WTC11 (cell line): ENCODE data around the gene ZXDB. TPM values are rescaled to one million over a fixed set of nuclear protein-coding genes. Genes with fewer than 3 reads are reported as not detected.

Experiments
- ATAC-seq: fragments of 200-7000 bp; cut with Tn5 transposase; 2 replicates; pipeline ENCODE4 v1.10.0; 2021; ENCODE audit warnings: mild to moderate bottlenecking, moderate library complexity
- CTCF ChIA-PET: fragments of 300-600 bp; sonication (Branson Sonifier 250); formaldehyde crosslinking; loops from one replicate; lab custom pipeline; 2021; ENCODE audit warnings: antibody characterized with exemption; lab: Charles Lee
- POLR2A ChIA-PET: fragments of 350-600 bp; sonication (Branson Sonifier 250); formaldehyde crosslinking; loops from one replicate; lab custom pipeline; 2021; ENCODE audit warnings: antibody characterized with exemption; lab: Charles Lee
- DNase-seq: peaks from one replicate; pipeline ENCODE4 v3.0.0; 2021; ENCODE audit warnings: low spot score
- H3K27ac Mint-ChIP-seq: 2 replicates; pipeline ENCODE4 v1.8.0; 2021; ENCODE audit warnings: mixed read lengths
- H3K27me3 Mint-ChIP-seq: 2 replicates; pipeline ENCODE4 v1.8.0; 2021; ENCODE audit warnings: low read depth, mild to moderate bottlenecking, moderate library complexity, mixed read lengths
- H3K36me3 Mint-ChIP-seq: 2 replicates; pipeline ENCODE4 v1.8.0; 2021; ENCODE audit warnings: mixed read lengths
- H3K4me1 Mint-ChIP-seq: 2 replicates; pipeline ENCODE4 v1.8.0; 2022; ENCODE audit warnings: mixed read lengths
- H3K4me3 Mint-ChIP-seq: 2 replicates; pipeline ENCODE4 v1.8.0; 2021; ENCODE audit warnings: mild to moderate bottlenecking, moderate library complexity, mixed read lengths
- H3K9me3 Mint-ChIP-seq: 2 replicates; pipeline ENCODE4 v1.8.0; 2021; ENCODE audit warnings: mixed read lengths
- ARID4B ChIP-seq: sonication (generic); formaldehyde crosslinking; IDR thresholded peaks from 2 replicates; pipeline ENCODE4 v1.8.0; 2023; ENCODE audit warnings: missing genetic modification reagents, mild to moderate bottlenecking, borderline replicate concordance
- GABPB1 ChIP-seq: sonication (generic); formaldehyde crosslinking; IDR thresholded peaks from 2 replicates; pipeline ENCODE4 v1.8.1; 2023; ENCODE audit warnings: mild to moderate bottlenecking, missing genetic modification reagents
- HMGA2 ChIP-seq: fragments of 250-450 bp; sonication (Bioruptor Pico); IDR thresholded peaks from 2 replicates; pipeline ENCODE4 v1.4.0; 2021; ENCODE audit warnings: mild to moderate bottlenecking, moderate library complexity
- IRF1 ChIP-seq: sonication (generic); formaldehyde crosslinking; IDR thresholded peaks from 2 replicates; pipeline ENCODE4 v1.8.0; 2023; ENCODE audit warnings: missing genetic modification reagents
- IRF2 ChIP-seq: sonication (generic); formaldehyde crosslinking; IDR thresholded peaks from 2 replicates; pipeline ENCODE4 v1.8.0; 2022; ENCODE audit warnings: low read depth, missing genetic modification reagents, borderline replicate concordance
- JAZF1 ChIP-seq: fragments of 250-450 bp; sonication (Bioruptor Pico); IDR thresholded peaks from 2 replicates; pipeline ENCODE4 v1.9.0; 2021; ENCODE audit warnings: moderate library complexity, mild to moderate bottlenecking, inconsistent platforms
- JUN ChIP-seq: sonication (generic); formaldehyde crosslinking; IDR thresholded peaks from 2 replicates; pipeline ENCODE4 v1.8.0; 2023; ENCODE audit warnings: mild to moderate bottlenecking, missing genetic modification reagents
- KAT7 ChIP-seq: sonication (generic); formaldehyde crosslinking; IDR thresholded peaks from 2 replicates; pipeline ENCODE4 v1.8.1; 2023; ENCODE audit warnings: missing genetic modification reagents, mild to moderate bottlenecking, borderline replicate concordance
- OVOL2 ChIP-seq: fragments of 250-450 bp; sonication (Bioruptor Pico); IDR thresholded peaks from 2 replicates; pipeline ENCODE4 v1.9.0; 2021; ENCODE audit warnings: mild to moderate bottlenecking, borderline replicate concordance
- SMAD4 ChIP-seq: sonication (generic); formaldehyde crosslinking; IDR thresholded peaks from 2 replicates; pipeline ENCODE4 v1.8.0; 2022; ENCODE audit warnings: mild to moderate bottlenecking, missing genetic modification reagents
- SOX15 ChIP-seq: fragments of 250-450 bp; sonication (Bioruptor Pico); IDR thresholded peaks from 2 replicates; pipeline ENCODE4 v1.9.0; 2021; ENCODE audit warnings: mild to moderate bottlenecking
- ZNF219 ChIP-seq: sonication (generic); formaldehyde crosslinking; IDR thresholded peaks from 2 replicates; pipeline ENCODE4 v1.8.0; 2023; ENCODE audit warnings: missing genetic modification reagents, mild to moderate bottlenecking, borderline replicate concordance
- ZNF263 ChIP-seq: sonication (generic); formaldehyde crosslinking; IDR thresholded peaks from 2 replicates; pipeline ENCODE4 v1.8.1; 2022; ENCODE audit warnings: low read depth, mild to moderate bottlenecking, moderate library complexity, missing genetic modification reagents
- ZNF281 ChIP-seq: sonication (generic); formaldehyde crosslinking; IDR thresholded peaks from 2 replicates; pipeline ENCODE4 v1.8.0; 2023; ENCODE audit warnings: mild to moderate bottlenecking, missing genetic modification reagents
- ZNF396 ChIP-seq: fragments of 250-450 bp; sonication (Bioruptor Pico); IDR thresholded peaks from 2 replicates; pipeline ENCODE4 v1.8.0; 2021; ENCODE audit warnings: mild to moderate bottlenecking, moderate library complexity, borderline replicate concordance
- ZNF512 ChIP-seq: sonication (generic); formaldehyde crosslinking; IDR thresholded peaks from 2 replicates; pipeline ENCODE4 v1.8.1; 2022; ENCODE audit warnings: missing genetic modification reagents, borderline replicate concordance
- ZNF671 ChIP-seq: fragments of 250-450 bp; sonication (Bioruptor Pico); IDR thresholded peaks from 2 replicates; pipeline ENCODE4 v1.8.0; 2021; ENCODE audit warnings: mild to moderate bottlenecking
- ZSCAN18 ChIP-seq: fragments of 250-450 bp; sonication (Bioruptor Pico); IDR thresholded peaks from 2 replicates; pipeline ENCODE4 v2.1.2; 2022; ENCODE audit warnings: mild to moderate bottlenecking, moderate library complexity
- total RNA-seq: library from RNA; stranded (reverse); gene quantifications from 3 replicates; pipeline ENCODE4 v1.2.3, GENCODE V29; 2021

ZXDB gene
- total RNA-seq, 1 experiment from 2014 or later, result 7.8 TPM

- Mint-ChIP-seq H3K4me1 (peaks cover 9% of the 10 kb centered on the region), H3K9me3 (no peaks in the 10 kb centered on the region), H3K27me3 (no peaks in the 10 kb centered on the region), H3K4me3 (no peak overlapping the region), H3K36me3 (no peaks in the 10 kb centered on the region), H3K27ac (no peak overlapping the region)
- no peak for ATAC-seq
- CTCF ChIA-PET, result interaction anchor here (0.6 kb wide), 1 partner anchor 90 kb away, joined by 3 read pairs; no protein-coding TSS in a partner anchor
- no peak for TF ChIP-seq ZNF281 (CRISPR knock-in tag)
- TF ChIP-seq OVOL2 (CRISPR knock-in tag), result no peak
- TF ChIP-seq ZNF396 (CRISPR knock-in tag), result no peak
- no peak for TF ChIP-seq JAZF1 (CRISPR knock-in tag)
- no peak for TF ChIP-seq SMAD4 (CRISPR knock-in tag)
- no peak for TF ChIP-seq JUN (CRISPR knock-in tag)
- no peak for TF ChIP-seq IRF2
- TF ChIP-seq IRF1 (CRISPR knock-in tag), result no peak
- no peak for TF ChIP-seq GABPB1 (CRISPR knock-in tag)
- TF ChIP-seq SOX15, result no peak
- no peak for TF ChIP-seq ZNF512
- no peak for TF ChIP-seq ZNF219
- no peak for TF ChIP-seq ZNF671 (CRISPR knock-in tag)
- TF ChIP-seq ZSCAN18 (CRISPR knock-in tag), result no peak
- TF ChIP-seq KAT7, result no peak
- TF ChIP-seq ZNF263 (CRISPR knock-in tag), result no peak
- no peak for TF ChIP-seq ARID4B (CRISPR knock-in tag)
- TF ChIP-seq HMGA2, result no peak
- POLR2A ChIA-PET, result no interaction called here
- no peak for DNase-seq
Measured at GRCh38 chrX:57587062-57587461, 4.7 kb upstream of the ZXDB start.
